Retinal pigment epithelial cell (primary cell): ENCODE measurements around the gene TNFRSF1B.

Source experiments
- DNase-seq: peaks from one replicate; pipeline ENCODE4 v3.0.0-alpha.2; 2010; ENCODE audit warnings: low read depth
- H3K4me3 ChIP-seq: 2 replicates; pipeline ENCODE4 v1.5.1; 2011; ENCODE audit warnings: mild to moderate bottlenecking, low read length, control low read depth, moderate library complexity
- TF ChIP-seq, protein P1 (sequence below): conservative IDR thresholded peaks from 2 replicates; pipeline ENCODE4 v1.5.1; 2011; ENCODE audit warnings: low read depth, low read length, control low read depth, inconsistent platforms

Gene TNFRSF1B

DNA sequence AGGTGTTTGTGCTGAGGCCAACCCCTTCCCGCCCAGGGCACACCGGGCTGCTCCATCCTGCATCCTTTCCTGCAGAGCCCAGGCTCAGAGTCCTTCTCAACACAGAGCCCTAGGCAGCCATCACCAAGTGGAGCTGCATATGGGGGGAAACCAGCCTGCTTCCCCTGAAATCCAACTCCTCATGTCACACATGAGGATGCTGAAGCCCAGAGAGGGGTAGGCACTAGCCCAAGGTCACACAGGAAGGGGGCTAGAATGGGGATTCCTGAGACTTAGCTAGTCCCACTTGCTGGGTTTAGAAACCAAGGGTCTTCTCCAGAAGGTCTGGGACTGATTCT is 5.5 kb upstream of the TNFRSF1B start:
- no peak overlapping the region for H3K4me3 ChIP-seq
- TF ChIP-seq, protein P1, sequence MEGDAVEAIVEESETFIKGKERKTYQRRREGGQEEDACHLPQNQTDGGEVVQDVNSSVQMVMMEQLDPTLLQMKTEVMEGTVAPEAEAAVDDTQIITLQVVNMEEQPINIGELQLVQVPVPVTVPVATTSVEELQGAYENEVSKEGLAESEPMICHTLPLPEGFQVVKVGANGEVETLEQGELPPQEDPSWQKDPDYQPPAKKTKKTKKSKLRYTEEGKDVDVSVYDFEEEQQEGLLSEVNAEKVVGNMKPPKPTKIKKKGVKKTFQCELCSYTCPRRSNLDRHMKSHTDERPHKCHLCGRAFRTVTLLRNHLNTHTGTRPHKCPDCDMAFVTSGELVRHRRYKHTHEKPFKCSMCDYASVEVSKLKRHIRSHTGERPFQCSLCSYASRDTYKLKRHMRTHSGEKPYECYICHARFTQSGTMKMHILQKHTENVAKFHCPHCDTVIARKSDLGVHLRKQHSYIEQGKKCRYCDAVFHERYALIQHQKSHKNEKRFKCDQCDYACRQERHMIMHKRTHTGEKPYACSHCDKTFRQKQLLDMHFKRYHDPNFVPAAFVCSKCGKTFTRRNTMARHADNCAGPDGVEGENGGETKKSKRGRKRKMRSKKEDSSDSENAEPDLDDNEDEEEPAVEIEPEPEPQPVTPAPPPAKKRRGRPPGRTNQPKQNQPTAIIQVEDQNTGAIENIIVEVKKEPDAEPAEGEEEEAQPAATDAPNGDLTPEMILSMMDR = no peak

DNA sequence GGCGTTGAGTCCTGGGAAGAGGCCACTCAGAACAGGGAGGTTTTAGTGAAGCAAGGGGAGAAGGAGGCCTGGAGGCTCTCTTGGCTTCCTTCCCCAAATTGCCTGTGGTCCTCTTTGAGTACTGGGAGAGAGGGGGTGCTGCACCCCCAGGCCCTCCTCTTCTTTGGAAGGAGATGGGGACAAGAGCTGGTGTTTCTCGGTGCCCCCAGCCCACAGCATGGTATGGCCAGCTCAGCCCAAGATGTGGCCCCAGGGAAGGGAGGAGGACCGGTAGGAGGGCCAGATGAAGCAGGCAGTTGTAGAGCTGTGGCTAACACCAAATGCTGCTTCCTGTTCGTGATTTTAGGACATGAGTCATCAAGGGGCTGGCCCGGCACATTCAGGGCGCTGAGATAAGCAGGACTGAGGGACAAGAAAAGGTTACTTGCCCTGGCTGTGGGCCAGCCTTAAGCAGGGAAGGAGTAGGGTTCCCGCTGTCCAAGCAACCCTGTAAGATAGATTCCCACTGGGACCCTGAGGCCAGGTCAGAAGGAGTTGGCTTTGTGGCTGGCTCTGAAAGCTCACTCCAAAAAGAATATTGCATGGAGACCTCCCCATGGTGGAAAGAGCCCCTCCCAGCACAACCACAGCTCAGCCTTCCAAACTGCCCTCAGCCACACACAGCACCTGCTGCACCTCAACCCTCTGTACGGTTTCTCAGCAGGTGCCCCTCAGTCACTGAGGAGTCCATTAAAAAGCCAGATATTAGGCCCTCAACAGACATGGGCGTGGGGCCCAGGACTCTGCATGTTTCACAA is 4.9 kb upstream of the TNFRSF1B start:
- DNase-seq = peak; percentile 32
- TF ChIP-seq, protein P1 = no peak
- H3K4me3 ChIP-seq = no peak overlapping the region

More for the DNA sequence above, 5.5 kb upstream of the TNFRSF1B start:
- no peak for DNase-seq

DNA sequence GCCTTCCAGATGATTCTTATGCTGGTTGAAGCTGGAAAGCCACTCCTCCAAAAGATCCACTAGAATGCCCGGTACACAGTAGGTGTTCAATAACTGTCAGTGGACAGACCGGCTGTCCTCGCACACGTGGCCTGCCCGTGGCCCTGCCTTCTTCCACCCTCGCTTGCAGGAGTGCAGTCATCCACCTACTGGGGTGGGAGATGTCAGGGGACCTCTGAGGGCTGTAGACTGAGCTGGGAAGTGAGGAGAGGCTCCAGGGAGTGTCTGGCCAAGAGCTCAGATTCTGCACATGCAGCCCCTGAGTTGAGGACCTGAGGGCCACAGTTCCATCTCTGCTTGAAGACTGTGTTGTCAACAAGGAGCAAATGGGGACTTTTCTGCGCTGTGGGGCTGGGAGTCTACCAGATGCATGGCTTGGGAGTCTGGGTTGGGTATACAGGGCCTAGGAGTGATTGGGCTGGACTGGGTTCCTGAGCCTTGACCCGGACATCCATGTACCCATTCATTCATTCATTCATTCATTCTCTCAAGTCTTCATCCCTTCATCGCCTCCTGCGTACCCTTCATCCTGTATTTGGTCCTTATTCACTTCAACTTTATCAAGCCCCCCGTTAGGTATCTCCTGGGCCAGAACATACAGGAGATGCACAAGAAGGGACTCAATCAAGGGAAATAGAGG is 4.2 kb upstream of the TNFRSF1B start:
- no peak overlapping the region for H3K4me3 ChIP-seq
- TF ChIP-seq, protein P1 = no peak
- DNase-seq = no peak

DNA sequence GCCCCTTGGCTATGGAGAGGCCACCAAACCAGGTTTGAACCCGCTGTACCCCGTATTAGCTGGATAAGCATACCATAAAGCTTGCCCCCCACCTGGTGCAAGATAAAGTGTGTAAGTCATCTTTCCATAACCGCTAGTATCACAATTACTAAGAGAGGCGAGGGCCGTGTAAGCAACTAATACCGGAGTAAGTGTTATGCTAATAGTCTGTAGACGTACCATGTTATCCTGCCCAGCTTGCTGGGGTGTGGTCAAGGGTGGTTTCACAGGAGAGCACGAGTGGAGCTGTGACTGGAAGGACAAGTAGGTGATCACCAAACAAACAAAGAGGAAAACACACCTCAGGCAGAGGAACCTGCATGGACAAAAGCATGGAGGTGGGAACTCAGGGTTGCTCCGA is 3.6 kb upstream of the TNFRSF1B start:
- H3K4me3 ChIP-seq = no peak overlapping the region
- DNase-seq = no peak
- TF ChIP-seq, protein P1 = no peak

DNA sequence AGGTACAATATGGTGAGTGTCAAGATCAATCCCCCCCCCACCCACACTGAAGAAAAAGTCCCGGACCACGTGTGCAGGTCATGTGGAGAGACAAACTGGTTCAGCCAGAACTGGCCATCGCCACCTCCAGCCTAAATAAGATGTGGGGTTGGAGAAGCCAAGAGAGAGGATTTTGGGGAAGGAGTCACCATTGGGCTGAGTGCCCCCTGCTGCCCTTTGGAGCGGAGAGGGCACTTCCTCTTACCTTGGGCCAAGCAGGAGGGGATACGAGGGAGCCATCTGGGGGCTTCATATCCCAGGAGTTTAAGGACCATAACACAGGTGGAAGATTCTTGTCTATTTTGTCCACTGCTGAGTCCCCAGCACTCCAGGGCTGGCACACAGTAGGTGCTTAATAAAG is 2.6 kb upstream of the TNFRSF1B start:
- no peak for DNase-seq
- TF ChIP-seq, protein P1 = no peak
- no peak overlapping the region for H3K4me3 ChIP-seq

DNA sequence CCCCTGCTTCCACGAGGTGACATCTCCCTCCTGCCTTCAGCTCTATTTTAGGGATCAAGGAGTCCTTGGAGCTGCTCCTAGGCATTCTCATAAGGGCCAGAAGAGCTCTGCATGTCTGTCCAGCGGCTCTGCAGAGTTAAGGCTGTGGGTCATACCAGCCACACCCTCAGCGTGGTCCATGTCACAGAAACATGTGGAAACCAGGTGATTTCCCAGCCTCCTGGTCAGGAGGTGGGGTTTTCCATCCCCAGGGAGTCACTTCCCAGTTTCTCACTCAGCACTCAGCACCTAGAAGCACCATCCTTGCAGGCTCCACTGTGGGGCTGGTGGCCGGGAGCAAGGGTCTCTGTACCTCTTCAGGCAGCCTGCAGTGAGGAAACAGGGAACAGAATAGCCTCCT is 1.4 kb upstream of the TNFRSF1B start:
- TF ChIP-seq, protein P1 = no peak
- no peak for DNase-seq
- H3K4me3 ChIP-seq = no peak overlapping the region
